ENCODE measurements around the gene ARL6IP4. TPM values are rescaled to one million over a fixed set of nuclear protein-coding genes. Genes with fewer than 3 reads are reported as not detected.
"Not testable (repeated sequence)": the region's sequence is repeated elsewhere in the genome, so short reads cannot be mapped to it uniquely, and the experiment has no call there.

Gene ARL6IP4
- total RNA-seq, 1 donor from 2014 or later, result 146 TPM

DNA sequence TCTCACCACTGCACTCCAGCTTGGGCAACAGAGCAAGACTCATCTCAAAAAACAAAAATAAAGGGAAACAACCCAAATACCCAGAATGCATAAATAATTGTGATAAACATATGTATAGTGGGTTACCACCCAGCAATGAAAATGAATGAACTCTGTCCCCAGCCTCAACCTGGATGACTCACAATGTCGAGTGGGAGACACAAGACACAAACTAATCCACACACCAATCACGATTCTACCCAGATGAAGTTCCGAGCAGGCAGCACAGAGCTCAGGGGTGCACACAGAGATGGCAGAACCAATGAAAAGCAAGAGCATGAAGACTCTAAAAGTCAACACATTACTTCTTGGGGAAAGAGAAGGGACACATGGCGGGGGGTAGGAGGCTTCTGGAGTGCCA, 41.4 kb upstream of the ARL6IP4 start:
- no peak overlapping the region for H3K27ac Mint-ChIP-seq (ENCODE audit: unreplicated experiment)
- H3K27me3 Mint-ChIP-seq (ENCODE audit: low read depth), result no peaks in the 10 kb centered on the region
- TF ChIP-seq, protein P1, sequence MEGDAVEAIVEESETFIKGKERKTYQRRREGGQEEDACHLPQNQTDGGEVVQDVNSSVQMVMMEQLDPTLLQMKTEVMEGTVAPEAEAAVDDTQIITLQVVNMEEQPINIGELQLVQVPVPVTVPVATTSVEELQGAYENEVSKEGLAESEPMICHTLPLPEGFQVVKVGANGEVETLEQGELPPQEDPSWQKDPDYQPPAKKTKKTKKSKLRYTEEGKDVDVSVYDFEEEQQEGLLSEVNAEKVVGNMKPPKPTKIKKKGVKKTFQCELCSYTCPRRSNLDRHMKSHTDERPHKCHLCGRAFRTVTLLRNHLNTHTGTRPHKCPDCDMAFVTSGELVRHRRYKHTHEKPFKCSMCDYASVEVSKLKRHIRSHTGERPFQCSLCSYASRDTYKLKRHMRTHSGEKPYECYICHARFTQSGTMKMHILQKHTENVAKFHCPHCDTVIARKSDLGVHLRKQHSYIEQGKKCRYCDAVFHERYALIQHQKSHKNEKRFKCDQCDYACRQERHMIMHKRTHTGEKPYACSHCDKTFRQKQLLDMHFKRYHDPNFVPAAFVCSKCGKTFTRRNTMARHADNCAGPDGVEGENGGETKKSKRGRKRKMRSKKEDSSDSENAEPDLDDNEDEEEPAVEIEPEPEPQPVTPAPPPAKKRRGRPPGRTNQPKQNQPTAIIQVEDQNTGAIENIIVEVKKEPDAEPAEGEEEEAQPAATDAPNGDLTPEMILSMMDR (IDR thresholded peaks at IDR 0.05), result no peak
- peaks cover 23% of the 10 kb centered on the region for H3K4me1 Mint-ChIP-seq (ENCODE audit: low read depth)
- no peak overlapping the region for H3K4me3 Mint-ChIP-seq (ENCODE audit: unreplicated experiment)
- peaks cover 4% of the 10 kb centered on the region for H3K36me3 Mint-ChIP-seq (ENCODE audit: low read depth)
- H3K9me3 Mint-ChIP-seq (ENCODE audit: low read depth), result no peaks in the 10 kb centered on the region
- no peak for DNase-seq (ENCODE audit: low spot score)

DNA sequence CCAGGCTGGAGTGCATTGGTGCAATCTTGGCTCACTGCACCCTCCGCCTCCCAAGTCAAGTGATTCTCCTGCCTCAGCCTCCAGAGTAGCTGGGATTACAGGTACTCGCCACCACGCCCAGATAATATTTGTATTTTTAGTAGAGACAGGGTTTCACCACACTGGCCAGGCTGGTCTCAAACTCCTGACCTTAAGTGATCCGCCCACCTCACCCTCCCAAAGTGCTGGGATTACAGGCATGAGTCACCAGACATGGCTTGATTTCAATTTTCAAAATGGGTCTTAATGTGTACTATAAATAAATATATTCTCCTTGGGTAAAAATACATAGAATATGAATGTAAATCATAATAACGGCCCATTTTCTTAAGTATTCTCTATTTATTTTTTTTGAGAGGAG, 39.1 kb upstream of the ARL6IP4 start:
- H3K9me3 Mint-ChIP-seq (ENCODE audit: low read depth); H3K4me3 Mint-ChIP-seq (ENCODE audit: unreplicated experiment); H3K36me3 Mint-ChIP-seq (ENCODE audit: low read depth); H3K27me3 Mint-ChIP-seq (ENCODE audit: low read depth); DNase-seq (ENCODE audit: low spot score): not testable (repeated sequence)
- Mint-ChIP-seq H3K4me1 (ENCODE audit: low read depth) (peaks cover 42% of the 10 kb centered on the region), H3K27ac (ENCODE audit: unreplicated experiment) (peak overlapping the region; percentile 49)

DNA sequence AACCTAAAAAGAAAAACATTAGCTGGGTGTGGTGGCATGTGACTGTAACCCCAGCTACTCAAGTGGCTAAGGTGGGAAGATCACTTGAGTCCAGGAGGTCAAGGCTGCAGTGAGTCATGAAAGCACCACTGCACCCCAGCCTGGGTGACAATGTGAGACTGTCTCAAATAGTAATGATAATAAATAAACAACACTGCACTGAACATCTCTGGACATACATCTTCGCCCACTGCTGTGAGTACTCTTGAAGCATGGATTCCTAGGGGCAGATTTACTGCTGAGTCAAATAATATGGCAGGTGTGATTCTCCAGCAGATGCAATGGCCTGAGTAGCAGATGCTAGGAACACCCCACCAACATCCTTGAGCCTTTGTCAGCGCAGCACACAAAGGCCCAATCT, 37.8 kb upstream of the ARL6IP4 start:
- TF ChIP-seq, protein P1 (IDR thresholded peaks at IDR 0.05), result no peak
- H3K4me1 Mint-ChIP-seq (ENCODE audit: low read depth), result peaks cover 55% of the 10 kb centered on the region
- H3K27me3 Mint-ChIP-seq (ENCODE audit: low read depth), result no peaks in the 10 kb centered on the region
- no peak overlapping the region for H3K4me3 Mint-ChIP-seq (ENCODE audit: unreplicated experiment)
- no peak overlapping the region for H3K27ac Mint-ChIP-seq (ENCODE audit: unreplicated experiment)
- DNase-seq (ENCODE audit: low spot score), result no peak
- peaks cover 2% of the 10 kb centered on the region for H3K36me3 Mint-ChIP-seq (ENCODE audit: low read depth)
- H3K9me3 Mint-ChIP-seq (ENCODE audit: low read depth), result no peaks in the 10 kb centered on the region

DNA sequence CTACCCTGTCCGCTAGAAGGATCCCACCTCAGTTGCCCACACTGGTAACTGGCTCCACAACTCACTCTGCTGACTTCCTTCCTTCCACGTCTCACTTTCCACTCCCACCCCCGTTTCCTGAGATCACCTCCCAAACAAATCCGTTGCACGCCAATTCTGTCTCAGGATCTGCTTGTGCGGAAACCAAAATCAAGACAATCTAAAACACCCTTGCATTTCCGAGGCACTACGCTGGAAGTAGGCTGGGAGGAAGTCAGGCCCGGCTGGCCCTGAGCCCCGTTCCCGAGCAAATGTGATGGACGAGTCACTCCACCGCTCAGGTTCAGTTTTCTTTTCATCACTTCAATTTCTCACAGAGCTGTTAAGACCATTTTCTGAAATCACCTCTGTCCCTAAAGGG, 37.3 kb upstream of the ARL6IP4 start:
- Mint-ChIP-seq H3K9me3 (ENCODE audit: low read depth) (no peaks in the 10 kb centered on the region), H3K4me1 (ENCODE audit: low read depth) (peaks cover 59% of the 10 kb centered on the region), H3K27me3 (ENCODE audit: low read depth) (no peaks in the 10 kb centered on the region), H3K27ac (ENCODE audit: unreplicated experiment) (peak overlapping the region; percentile 74), H3K36me3 (ENCODE audit: low read depth) (no peaks in the 10 kb centered on the region), H3K4me3 (ENCODE audit: unreplicated experiment) (no peak overlapping the region)
- TF ChIP-seq, protein P1 (IDR thresholded peaks at IDR 0.05), result no peak
- no peak for DNase-seq (ENCODE audit: low spot score)

DNA sequence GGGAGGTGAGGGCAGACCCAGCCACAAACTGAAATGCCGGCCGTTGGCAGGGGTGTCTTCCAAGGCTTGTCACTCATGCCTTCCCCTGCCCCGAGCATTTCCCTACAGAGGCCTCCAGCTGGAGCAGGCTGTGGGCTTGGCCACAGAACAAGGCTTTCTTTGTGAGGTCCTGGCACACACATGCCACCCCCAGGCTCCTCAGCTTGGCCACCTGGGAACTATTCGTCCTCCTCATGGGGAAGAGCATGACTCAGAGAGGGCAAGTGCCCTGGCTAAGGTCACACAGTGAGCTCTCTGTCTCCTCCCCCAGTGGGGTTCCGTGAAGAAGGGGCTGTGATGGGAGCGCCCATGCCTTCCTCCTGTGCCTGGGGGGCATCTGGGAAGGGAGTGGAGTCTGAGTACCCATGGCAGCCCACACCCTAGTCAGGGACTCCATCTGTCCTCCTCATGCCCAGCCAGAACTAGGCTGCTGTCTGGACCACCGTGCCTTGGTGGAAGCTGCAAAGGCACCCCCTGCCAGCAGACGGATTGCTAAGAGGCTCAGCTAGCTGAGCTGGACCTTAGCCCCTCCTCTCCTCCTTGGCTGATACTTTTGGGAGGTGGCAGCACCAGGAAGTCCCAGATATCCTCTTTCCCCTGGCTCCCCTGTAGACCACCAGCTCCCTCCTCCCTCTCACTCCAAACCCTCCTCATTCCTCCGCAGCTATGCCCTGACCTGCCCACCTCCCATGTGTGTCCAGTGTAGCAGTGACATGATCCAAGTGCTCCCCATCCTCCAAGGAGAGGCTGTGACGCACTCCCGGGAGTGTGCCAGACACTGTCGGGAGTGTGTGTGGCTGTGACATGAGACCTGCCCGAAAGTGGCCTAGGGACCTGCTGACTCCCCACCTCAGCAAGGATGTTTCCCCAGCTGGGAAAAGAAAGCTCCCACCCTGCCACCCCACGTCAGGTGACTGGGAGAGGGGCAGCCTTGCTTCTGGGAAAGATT, 35.6 kb upstream of the ARL6IP4 start:
- H3K27me3 Mint-ChIP-seq (ENCODE audit: low read depth), result no peaks in the 10 kb centered on the region
- peaks cover 60% of the 10 kb centered on the region for H3K4me1 Mint-ChIP-seq (ENCODE audit: low read depth)
- no peak for DNase-seq (ENCODE audit: low spot score)
- H3K27ac Mint-ChIP-seq (ENCODE audit: unreplicated experiment), result peak overlapping the region; percentile 65
- TF ChIP-seq, protein P1 (IDR thresholded peaks at IDR 0.05), result no peak
- H3K9me3 Mint-ChIP-seq (ENCODE audit: low read depth), result no peaks in the 10 kb centered on the region
- peaks cover 1% of the 10 kb centered on the region for H3K36me3 Mint-ChIP-seq (ENCODE audit: low read depth)
- no peak overlapping the region for H3K4me3 Mint-ChIP-seq (ENCODE audit: unreplicated experiment)
